Nucleus accumbens (tissue), 56 donors: Measurements from ENCODE around the gene NFATC1.

Experiments
- DNase-seq, 56 donors: peaks; one replicate each; lab custom pipeline; 2025; lab: John Stamatoyannopoulos, UW

The NFATC1 gene

DNA sequence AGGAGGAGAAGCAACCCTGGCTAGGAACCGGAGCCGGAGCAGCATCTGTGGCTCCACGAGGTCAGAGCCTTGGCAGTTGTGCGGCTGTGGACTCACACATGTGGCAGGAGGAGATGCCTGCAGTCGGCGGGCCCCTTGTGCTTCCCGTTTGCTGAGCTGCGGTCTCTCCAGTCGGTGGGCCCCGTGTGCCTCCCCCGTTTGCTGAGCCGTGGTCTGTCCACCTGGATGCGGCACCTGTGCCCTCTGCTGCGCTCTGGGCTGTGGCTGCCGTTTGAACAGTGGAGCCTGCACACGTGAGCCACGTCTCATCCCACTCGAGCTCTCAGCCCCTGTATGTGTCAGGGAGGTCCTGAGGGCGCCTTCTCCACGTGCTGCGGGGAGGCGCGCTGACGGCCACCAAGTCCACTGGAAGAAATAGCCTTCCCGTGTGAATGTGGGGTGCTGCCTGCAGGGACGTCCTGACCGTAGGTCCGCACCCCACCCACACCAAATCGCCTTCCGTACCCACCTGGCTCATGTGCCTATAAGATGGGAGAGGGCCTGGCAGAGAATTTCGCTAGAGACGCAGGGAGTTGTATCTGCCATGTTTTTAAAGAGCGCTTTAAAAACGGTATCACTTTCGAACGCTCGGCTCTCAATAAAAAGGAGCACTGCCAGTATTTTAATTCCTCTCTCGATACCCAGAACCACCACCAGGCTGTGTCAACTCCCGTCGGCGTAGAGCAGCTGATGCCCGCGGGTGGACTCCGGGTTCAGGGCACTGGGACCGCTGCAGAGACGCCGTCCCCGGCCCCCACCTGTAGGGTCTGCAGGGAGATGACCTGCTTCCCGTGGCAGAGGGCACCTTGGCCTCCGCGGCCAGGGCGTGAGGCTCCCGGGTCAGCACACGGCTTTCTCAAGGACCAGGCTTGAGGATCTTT, 117.0 kb downstream of the NFATC1 start:
- no peak for DNase-seq

DNA sequence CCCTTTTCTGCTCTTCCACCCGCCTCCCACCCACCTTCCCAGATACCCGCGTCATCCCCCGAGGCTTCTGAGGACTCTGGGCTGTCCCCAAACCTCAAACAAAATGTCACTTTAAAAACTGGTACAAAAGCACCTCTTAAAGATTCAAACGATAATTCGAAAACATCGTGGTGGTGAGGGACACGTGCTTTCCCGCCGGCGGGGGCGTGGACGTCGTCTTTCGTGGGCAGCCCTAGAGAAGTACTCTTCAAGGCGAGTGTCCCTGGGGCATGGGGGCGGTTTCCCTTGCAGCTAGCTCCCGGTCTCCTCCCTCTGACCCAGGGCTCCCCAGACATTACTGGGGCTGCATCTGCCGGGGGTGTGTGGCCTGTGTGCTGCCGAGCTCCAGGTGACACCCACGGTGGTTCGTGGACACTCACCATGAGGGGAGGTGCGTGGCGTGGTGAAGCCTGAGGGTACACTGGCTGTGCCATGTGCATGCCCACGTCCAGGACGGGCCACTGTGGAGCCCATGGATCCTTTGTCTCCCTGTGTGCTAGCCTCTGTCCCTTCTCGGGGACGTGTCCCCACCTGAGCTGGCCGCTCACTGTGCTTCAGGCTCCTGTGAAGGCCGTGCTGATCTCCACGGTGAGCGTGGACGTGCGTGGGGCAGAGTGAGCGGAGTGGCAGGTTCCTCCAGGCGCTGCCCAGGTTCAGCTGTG, 117.8 kb downstream of the NFATC1 start:
- no peak for DNase-seq

DNA sequence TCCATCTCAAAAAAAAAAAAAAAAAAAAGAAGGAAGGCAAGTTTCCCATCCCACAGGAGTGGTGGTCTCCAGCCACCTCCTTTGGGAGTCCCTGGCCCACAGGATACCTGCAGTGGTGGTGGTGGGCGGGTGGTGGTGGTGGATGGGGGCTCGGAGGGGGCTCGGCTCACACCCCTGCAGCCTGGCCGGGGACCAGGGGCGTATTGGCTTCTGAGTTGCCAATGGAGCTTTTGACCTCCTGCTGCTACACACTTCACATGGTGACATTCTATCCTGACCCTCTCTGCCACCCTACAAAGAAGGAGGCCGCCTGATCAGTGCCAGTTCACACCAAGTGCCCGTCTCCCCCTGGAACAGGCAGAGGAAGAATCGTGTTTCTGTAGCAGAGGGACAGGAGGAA, 119.6 kb downstream of the NFATC1 start:
- DNase-seq, result no peak

DNA sequence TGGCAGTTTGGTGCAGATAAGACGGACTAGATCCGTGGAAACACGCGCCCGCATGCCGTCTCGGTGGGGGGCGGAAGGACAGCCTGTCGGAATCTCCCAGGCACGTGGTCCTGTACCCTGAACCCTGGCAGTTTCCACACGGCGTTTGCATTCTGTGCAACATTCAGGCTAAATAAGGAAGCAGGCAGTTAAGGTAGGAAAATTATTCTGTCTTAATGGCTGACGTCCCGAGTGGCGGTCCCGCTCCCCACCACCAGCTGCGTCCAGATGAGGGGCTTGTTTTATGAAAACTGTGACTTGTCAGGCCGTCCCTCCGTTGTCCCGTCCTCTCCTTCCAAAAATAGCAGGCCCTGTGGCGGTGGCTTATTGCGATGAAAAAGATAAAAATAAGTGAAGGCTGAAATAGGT, 120.2 kb downstream of the NFATC1 start:
- no peak for DNase-seq

DNA sequence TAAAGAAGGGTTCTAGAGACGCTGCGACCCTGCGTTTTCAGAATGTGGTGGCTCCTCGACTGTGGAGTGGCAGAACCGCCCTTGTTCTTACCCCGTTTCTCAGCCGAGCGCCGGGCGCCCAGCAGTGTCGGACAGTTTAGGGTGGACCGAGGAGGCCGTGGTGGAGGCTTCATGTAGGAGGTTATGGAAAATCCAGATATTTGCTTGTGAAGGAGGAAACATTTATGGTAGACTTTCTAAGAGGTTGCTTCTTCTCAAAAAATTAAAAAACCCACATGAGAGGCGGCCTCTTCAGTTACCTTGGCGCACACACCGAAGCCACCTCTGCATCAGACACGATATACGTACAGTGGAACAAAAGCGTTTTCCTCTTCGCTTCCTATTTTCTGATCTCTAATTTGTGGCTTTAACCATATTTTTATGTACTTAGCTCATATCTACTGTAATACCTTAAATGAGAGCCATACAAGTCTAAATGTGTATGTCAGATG, 120.8 kb downstream of the NFATC1 start:
- DNase-seq, result no peak

DNA sequence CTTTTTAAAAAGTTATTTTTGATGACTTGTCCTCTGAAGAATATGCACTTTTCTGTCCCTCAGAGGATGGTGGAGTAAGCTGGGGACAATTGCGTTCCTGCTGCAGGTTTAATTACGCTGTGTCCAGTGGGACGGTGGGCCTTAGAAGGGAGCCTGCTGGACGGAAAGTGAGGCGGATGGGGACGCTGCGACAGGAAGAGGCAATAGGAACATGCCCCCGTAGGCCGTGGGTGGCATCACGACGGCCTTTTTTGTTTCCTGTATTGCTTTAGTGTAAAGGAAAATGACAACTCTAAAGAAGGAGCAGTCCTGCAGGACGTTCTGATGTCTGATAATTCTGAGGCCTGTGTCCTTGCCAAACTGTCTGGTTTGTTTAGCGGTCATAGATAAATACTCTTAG, 121.6 kb downstream of the NFATC1 start:
- DNase-seq, result no peak

DNA sequence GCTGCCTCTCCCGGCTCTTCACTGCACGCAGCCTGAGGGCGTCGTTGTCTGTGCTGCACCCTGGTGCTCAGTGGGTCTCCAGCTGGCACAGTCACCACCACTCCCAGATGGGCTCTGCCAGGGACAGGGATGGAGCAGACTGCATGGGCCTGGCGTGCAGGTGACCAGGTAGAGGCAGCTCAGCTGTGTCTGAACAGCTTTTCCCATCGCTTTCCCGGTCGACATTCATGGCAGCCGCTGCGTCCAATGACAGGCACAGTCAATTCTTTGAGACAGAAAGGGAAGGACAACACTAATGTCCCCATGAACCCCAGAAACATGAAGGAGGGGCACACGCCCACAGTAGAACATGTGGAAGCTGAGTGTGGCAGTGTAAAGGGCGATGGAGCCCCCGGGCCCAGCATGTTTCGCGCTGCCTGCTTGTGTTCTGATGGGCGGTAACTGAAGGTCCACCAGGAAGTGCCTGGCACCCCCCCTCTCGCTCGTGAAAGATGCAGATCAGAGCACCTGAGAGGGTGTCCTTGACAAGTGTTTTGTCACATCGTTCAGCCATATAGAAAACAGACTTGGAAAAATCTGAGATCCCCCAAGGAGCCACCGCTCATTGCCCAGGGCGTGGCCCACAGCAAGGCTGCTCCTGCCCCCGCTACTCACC, 122.4 kb downstream of the NFATC1 start:
- no peak for DNase-seq

DNA sequence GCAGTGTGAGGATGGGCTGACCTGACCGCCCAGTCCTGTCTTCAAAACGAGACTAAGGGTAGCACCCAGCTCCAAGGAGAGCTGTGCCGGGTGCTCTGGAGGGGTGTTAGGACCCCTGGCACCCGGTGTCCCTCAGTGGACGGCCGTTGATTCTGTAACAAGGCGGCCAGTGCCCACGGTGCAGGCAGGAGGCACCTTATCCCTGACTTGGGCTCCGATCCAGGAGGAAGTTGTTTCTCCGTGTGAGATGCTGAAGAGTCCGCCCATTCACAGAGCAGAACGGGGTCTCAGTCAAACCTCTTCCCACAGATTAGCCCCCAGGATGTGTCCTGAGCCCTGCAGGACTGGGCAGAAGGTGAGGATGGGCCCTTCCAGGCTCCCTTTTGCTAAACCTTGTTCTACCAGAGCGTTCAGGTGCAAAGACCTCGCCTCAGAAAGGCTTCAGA, 123.0 kb downstream of the NFATC1 start:
- no peak for DNase-seq

DNA sequence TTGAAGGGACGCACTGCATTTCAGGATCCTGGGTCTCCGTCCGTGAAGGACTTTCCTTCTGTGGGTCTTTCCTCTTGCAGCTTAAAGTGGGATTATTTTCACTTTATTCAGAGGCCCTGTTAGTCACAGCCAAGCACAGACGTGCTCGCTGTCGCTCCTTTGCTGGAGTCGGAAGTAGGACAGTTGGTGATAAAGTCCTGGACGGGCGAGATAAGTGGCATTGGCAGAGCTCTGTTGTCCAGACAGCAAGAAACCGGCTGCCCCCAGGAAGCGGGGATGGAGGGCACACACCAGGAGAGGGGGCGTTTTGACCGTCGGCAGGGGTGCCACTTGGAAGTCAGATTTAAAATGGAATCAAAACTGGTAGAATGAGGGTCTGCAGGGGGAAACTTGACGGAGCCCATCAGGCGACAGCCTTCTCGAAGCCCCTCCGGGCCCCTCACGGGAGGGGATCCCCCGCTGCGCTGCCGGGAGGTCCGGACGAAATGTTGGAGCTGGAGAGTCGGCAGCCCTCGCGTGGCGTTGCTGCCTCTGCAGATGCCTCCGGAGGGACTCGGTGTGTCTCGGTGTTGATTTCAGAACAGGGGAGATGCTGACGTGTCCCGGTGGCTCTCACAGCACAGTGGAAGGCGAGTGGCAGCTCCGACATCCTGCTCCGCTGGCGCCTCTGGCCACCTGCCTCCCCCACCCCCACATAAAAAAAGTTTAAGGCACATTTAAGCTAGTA, 124.2 kb downstream of the NFATC1 start:
- DNase-seq, result no peak

DNA sequence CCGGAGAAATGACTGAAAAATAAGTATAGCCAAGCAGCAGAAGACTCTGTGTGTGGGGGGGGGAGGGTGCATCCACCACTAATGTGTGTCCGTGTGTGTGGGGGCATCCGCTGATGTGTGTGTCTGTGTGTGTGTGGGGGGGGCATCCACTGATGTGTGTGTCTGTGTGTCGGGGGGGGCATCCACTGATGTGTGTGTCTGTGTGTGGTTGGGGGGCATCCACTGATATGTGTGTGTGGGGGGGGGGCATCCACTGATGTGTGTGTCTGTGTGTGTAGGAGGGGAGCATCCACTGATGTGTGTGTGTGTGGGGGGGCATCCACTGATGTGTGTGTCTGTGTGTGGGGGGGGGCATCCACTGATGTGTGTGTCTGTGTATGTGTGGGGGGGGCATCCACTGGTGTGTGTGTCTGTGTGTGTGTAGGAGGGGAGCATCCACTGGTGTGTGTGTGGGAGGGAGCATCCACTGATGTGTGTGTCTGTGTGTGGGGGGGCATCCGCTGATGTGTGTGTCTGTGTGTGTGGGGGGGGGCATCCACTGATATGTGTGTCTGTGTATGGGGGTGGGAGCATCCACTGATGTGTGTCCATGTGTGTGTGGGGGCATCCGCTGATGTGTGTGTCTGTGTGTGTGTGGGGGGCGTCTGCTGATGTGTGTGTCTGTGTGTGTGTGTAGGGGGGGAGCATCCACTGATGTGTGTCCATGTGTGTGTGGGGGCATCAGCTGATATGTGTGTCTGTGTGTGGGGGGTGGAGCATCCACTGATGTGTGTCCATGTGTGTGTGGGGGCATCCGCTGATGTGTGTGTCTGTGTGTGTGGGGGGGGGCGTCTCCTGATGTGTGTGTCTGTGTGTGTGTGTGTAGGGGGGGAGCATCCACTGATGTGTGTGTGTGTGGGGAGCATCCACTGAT, 125.0 kb downstream of the NFATC1 start:
- no peak for DNase-seq

DNA sequence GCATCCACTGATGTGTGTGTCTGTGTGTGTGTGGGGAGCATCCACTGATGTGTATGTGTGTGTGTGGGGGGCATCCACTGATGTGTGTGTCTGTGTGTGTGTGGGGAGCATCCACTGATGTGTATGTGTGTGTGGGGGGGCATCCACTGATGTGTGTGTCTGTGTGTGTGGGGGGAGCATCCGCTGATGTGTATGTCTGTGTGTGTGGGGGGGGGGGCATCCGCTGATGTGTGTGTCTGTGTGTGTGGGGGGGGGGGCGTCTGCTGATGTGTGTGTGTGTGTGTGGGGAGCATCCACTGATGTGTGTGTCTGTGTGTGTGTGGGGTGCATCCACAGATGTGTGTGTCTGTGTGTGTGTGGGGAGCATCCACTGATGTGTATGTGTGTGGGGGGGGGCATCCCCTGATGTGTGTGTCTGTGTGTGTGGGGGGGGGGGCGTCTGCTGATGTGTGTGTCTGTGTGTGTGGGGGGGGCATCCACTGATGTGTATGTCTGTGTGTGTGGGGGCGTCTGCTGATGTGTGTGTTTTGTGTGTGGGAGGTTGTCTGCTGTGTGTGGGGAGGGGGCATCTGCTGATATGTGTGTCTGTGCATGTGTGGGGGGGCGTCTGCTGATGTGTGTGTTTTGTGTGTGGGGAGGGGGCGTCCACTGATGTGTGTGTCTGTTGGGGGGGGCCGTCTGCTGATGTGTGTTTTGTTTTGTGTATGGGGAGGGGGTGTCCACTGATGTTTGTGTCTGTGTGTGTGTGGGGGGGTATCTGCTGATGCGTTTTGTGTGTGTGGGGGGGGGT, 125.9 kb downstream of the NFATC1 start:
- DNase-seq, result no peak

DNA sequence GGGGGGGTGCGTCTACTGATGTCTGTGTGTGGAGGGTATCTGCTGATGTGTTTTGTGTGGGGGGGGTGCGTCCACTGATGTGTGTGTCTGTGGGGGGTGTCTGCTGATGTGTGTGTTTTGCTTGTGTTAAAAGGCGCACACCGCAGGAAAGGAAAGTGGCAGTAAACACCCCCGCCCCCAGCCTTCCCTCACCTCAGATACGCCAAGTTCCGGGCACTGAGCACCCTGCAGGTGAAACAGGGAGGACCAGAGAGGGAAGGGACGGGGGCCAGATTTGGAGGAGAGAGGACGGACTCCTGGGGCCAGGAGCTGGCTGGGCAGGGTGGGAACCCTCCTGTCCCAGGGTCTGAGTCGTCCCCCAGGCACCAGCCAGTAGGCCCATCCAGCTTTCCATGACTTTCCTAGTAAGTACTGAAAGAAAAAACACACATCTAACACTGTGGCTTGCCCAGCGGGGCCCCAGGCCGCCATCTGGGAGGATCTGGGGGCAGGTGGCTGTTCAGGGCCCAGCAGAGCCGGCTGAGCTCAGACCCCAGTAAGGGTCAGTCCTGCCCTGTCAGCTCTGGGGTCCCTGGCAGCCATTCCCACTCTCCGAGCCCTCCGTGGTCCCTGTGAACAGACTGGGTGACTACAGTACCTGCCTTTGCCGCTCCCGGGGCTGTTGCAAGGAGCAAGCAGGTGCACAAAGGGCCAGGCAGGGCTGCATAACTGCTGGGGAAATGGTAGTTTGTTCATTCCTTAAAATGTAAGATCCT, 126.9 kb downstream of the NFATC1 start:
- no peak for DNase-seq

DNA sequence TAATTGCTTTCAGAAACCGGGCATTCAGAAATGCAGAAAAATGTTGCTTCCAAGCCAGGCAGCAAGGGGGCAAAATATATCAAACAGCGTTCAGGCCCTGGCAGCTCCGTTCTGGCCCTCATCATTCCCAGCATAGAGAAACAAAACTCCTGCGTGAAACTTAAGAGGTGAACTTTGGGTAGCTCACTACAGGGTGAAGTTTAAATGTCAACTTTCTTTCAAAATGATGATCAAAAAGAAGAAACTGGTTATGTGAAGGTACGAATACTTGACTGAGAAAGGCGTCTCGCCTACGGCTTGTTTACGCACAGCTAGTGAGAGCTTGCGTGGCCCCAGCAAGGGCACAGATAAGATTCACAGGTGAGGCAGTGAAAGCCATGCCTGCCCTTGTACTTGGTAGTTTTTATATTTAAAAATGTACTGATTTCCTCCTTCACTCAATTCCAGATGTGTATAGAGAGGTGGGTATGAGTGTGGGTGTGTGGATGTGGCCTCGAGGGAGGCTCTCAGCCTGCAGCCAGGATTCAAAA, 127.5 kb downstream of the NFATC1 start:
- DNase-seq, result no peak

DNA sequence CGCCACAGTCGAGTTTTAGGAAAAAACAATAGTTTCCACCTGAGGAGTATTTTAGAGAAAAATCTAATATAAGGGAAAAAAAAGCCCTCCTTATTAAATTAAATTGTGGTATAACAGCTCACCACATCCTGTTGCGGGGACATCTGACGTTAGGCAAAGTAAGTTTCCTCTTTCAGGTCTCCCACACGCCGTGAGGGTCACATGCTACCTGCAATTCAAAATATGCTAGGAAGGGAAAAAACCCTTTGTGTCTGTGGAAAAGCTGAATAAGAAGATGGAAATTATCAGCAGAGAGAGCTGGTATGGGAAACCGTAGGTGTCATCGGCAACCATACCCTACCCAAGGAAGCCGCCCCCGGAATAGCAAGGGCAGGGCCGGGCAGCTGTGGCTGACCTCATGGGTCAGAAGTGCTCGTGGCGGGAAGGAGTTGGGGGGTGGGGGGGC, 128.0 kb downstream of the NFATC1 start:
- no peak for DNase-seq

DNA sequence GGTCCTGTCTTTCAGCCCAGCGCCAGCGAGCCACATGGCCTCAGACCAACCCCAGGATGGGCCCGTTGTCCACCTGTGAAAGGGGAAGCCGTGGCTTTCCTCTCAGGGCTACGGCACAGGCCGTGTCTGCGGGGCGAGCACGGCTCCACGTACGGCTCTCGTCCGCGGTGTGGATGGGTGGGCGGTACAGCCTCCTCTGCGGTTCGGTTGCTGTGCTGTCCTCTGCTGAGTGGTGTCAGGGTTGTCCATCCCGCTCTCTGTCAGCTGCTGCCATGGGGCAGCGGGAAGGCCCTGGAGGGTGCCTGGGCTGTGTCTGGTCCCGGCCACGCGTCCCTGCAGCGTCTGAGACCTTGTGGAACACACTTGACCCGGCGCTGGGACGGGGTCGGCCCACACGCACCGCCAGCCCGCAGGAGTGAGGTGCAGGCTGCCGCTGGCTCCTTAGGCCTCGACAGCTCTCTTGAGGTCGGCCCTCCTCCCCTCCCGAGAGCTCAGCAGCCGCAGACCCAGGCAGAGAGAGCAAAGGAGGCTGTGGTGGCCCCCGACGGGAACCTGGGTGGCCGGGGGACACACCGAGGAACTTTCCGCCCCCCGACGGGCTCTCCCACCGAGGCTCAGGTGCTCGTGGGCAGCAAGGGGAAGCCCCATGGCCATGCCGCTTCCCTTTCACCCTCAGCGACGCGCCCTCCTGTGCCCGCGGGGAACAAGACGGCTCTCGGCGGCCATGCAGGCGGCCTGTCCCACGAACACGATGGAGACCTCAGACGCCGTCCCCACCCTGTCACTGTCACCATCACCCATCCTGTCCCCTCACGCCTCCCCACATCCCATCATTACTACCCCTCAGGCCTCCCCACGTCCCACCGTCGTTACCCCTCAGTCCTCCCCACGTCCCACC, 128.7 kb downstream of the NFATC1 start:
- no peak for DNase-seq
